Measurements from ENCODE around the gene NCOA3. TPM values are rescaled to one million over a fixed set of nuclear protein-coding genes. Genes with fewer than 3 reads are reported as not detected.

Gene NCOA3
- total and polyA plus RNA-seq, 12 donors, result 8.0 to 30.2 (median 21.4) TPM

GRCh38 chr20:47706345-47706744, 204.7 kb downstream of the NCOA3 start:
- Histone ChIP-seq H3K27me3 (no peaks in the 10 kb centered on the region), H3K4me3 (no peak overlapping the region), H3K36me3 (peaks cover 0 to 11% (median 0%) of the 10 kb centered on the region in 9 donors), H3K4me1 (peaks cover 2 to 58% (median 13%) of the 10 kb centered on the region in 9 donors), H3K9me3 (no peaks in the 10 kb centered on the region), H3K27ac (peak overlapping the region in 6 of 10 donors; percentile 6 to 67 (median 53))
- no peak for ATAC-seq
- 76 to 80% methylated on average over 5 of the region's 5 CpGs for WGBS, 2 donors
- intact Hi-C loops (cut with DNase I), result no loop called here
- DNase-seq, result no peak
- no peak for TF ChIP-seq CTCF (IDR thresholded peaks at IDR 0.05)

Other genes with a start within 250 kb of the NCOA3 start
- 10 to 100 TPM; 22.0 to 39.0 (median 29.0) TPM for gene ZMYND8, start 145.2 kb upstream of the NCOA3 start, total RNA-seq
- 10 to 100 TPM in 1 of 2 donors, 1 to 10 TPM in 1; 6.4 to 22.5 TPM for gene ZMYND8, start 145.2 kb upstream of the NCOA3 start, polyA plus RNA-seq